Measurements from ENCODE around the gene ZNF662.
"Not testable (repeated sequence)": the region's sequence is repeated elsewhere in the genome, so short reads cannot be mapped to it uniquely, and the experiment has no call there.

The ZNF662 gene

GRCh38 chr3:42906070-42906847, at the start of gene ZNF662:
TSS of gene ZNF662 (plus strand) at chr3:42906142. CDS start at chr3:42908115, 1,973 bp downstream.
- DNase-seq (ENCODE audit: low read depth, low spot score) = peak; percentile 70

- no peak for DNase-seq (ENCODE audit: low read depth, low spot score)
Observed at GRCh38 chr3:42856544-42856943, 49.4 kb upstream of the ZNF662 start.

DNA sequence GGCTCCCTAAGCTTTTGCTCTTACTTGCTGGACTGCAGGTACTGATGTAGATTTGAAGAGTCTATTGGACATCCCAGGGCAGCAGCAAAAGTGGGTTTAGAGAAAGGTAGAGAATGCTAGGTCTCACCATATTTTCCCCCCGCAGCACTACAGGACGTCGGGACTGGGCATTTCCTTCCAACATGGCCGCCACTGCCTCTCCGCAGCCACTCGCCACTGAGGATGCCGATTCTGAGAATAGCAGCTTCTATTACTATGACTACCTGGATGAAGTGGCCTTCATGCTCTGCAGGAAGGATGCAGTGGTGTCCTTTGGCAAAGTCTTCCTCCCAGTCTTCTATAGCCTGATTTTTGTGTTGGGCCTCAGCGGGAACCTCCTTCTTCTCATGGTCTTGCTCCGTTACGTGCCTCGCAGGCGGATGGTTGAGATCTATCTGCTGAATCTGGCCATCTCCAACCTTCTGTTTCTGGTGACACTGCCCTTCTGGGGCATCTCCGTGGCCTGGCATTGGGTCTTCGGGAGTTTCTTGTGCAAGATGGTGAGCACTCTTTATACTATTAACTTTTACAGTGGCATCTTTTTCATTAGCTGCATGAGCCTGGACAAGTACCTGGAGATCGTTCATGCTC, 41.5 kb upstream of the ZNF662 start:
- DNase-seq (ENCODE audit: low read depth, low spot score) = no peak

DNA sequence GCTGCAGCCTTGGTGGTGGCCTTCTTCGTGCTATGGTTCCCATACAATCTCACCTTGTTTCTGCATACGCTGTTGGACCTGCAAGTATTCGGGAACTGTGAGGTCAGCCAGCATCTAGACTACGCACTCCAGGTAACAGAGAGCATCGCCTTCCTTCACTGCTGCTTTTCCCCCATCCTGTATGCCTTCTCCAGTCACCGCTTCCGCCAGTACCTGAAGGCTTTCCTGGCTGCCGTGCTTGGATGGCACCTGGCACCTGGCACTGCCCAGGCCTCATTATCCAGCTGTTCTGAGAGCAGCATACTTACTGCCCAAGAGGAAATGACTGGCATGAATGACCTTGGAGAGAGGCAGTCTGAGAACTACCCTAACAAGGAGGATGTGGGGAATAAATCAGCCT, 40.7 kb upstream of the ZNF662 start:
- DNase-seq (ENCODE audit: low read depth, low spot score) = no peak

DNA sequence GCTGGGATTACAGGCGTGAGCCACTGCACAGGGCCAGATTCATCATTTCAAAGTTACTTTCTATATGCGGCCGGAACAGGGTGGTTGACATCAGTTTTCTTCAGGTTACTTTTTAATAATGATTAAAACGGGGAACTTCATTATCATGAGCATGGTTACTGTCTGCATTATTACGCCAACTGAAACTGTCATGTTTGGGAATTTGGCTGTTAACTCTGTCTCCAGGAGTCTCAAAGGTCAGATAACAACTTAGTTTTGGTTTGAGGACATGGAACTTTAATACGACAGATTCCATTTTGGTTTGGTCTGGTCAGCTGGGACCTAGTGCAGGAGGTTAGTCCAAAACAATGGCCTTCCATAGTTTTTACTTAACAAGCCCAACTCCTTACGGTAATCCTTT, 38.8 kb upstream of the ZNF662 start:
- DNase-seq (ENCODE audit: low read depth, low spot score) = no peak

DNA sequence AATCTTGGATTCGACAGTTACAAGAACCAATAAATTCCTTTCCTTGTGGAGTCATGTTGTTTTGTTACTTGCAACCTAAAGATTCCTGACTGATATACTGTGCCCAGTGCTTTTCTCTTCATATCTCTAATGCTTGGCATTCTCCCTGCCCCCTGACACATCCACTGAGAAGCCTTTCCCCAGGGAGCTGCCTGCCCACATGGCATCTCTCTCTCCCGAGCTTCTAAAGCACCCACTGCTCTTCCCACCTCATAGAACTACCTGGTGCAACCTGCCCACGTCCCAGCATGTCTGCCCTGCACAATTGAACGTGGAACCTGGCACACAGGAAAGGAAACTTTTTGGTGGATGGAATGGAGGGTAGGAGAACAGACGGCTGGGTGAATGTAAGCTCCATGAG, 37.1 kb upstream of the ZNF662 start:
- no peak for DNase-seq (ENCODE audit: low read depth, low spot score)

DNA sequence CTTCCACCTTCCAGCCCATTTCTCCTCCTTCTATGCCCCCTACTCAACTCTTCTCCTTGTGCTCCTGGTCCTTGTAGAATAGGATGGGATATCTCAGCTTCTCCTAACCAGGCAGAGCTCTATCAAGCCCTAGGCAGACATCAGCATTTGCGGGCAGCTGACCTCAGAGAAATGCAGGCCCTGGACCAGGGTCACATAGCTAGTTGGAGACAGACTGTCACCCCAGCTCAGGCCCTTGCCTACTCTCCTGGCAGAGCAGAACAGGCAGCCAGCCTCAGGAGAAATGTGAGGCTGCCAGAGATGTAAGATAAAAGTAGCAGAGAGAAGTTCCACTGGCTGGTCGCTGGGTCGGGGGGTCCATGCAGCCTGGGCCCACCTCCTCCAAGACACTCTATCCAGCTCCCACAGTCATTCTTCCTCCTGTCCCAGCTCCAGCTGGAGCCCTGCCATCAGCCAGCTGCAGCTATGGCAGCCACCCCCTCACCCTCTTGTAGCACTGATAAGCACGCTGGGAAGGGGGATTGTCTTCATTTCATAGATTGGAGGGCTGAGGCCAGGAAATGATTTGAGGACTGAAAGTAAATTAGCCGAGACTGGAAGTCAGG, 34.2 kb upstream of the ZNF662 start:
- DNase-seq (ENCODE audit: low read depth, low spot score) = peak; percentile 28

- DNase-seq (ENCODE audit: low read depth, low spot score) = peak; percentile 9
Observed at GRCh38 chr3:42872718-42873117, 33.2 kb upstream of the ZNF662 start.

DNA sequence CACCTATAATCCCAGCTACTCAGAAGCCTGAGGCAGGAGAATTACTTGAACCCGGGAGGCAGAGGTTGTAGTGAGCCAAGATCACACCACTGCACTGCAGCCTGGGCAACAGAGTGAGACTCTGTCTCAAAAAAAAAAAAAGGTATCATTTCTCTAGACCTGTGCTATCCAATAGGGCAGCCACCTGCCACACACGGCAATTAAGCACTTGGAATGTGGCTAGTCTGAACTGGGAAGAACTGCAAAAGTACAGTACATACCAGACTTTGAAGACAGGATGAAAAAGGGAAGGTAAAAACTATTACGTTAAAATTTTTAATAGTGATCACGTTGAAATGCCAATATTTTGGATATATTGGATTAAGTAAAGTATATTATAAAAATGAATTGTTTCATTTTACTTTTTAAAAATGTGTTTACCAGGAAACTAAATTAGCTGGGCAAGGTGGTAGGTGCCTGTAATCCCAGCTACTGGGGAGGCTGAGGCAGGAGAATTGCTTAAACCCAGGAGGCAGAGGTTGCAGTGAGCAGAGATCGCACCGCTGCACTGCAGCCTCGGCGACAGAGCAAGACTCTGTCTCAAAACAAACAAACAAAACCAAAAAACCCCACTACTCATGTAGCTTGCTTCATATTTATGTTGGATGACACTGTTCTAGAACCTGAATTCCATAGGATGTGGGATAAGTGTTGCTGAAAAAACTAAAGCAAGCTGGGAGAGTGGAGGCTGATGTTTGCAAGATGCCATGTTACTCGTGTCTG, 32.5 kb upstream of the ZNF662 start:
- DNase-seq (ENCODE audit: low read depth, low spot score) = peak; percentile 13

GRCh38 chr3:42874749-42875148, 31.2 kb upstream of the ZNF662 start:
- DNase-seq (ENCODE audit: low read depth, low spot score) = no peak

- no peak for DNase-seq (ENCODE audit: low read depth, low spot score)
Observed at GRCh38 chr3:42875325-42876151, 30.4 kb upstream of the ZNF662 start, which contains the start of gene CYP8B1. TSS of gene CYP8B1 (minus strand) at chr3:42875879. CDS start at chr3:42875816, 63 bp downstream.

GRCh38 chr3:42876401-42876800, 29.5 kb upstream of the ZNF662 start:
- no peak for DNase-seq (ENCODE audit: low read depth, low spot score)

- no peak for DNase-seq (ENCODE audit: low read depth, low spot score)
Observed at GRCh38 chr3:42876940-42877720, 28.8 kb upstream of the ZNF662 start.

- no peak for DNase-seq (ENCODE audit: low read depth, low spot score)
Observed at GRCh38 chr3:42877881-42878280, 28.1 kb upstream of the ZNF662 start.

DNA sequence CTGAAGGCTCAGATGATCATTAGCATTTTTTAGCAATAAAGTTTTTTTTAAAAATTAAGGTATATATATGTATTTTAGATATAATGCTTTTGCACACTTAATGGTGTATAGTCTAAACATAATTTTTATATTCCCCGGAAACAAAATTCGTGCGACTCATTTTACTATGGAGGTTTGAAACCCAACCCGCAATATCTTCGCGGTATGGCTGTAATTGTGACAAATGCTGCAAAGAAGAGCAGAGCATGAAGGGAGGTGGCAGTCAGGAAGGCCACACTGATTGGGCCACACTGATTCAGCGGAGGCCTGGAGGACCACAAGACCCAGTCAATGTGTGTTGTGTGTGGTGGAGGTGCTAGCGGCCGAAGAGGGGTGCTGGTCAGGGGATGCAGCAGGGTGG, 25.8 kb upstream of the ZNF662 start:
- no peak for DNase-seq (ENCODE audit: low read depth, low spot score)

DNA sequence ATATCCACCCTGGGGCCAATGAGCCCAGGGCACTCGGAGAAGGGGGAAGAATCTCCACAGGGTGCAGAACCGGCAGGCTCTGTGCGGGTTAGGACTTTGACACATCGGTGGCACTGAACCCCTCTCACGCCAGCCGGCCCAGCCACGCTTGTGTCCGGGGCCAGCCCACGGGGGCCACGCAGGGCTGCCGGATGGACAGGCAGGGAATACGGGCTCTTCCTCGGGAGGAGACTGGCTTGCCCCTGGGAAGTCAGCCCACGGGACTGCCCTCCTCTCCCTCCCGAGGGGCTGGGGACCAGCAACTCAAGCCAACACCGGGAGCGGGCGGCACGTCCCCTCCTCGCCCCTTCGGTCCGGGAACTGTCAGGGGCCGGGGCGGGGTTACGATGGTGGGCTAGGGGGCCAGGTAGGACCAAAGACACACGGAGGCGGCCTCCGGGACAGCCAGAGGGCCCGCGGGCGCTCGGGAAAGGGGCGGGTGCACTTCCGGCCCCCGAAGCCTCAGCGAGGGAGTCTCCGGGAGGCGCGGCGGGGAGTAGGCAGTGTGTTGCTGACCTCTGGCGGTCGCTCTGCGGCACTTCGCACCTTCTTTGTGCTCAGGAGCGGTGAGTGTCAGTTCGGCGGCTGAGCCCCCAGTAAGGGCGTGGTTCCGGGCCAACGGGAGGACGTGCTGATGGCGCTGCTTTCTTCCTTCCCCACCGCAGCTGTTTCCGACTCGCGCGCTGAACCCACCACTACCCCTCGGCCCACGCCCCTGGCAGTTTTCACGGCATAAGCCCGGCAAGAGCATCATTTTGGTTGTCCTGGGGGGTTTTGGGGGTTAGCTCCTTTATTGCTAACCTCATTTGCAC, 25.1 kb upstream of the ZNF662 start:
- DNase-seq (ENCODE audit: low read depth, low spot score) = peak; percentile 93

DNA sequence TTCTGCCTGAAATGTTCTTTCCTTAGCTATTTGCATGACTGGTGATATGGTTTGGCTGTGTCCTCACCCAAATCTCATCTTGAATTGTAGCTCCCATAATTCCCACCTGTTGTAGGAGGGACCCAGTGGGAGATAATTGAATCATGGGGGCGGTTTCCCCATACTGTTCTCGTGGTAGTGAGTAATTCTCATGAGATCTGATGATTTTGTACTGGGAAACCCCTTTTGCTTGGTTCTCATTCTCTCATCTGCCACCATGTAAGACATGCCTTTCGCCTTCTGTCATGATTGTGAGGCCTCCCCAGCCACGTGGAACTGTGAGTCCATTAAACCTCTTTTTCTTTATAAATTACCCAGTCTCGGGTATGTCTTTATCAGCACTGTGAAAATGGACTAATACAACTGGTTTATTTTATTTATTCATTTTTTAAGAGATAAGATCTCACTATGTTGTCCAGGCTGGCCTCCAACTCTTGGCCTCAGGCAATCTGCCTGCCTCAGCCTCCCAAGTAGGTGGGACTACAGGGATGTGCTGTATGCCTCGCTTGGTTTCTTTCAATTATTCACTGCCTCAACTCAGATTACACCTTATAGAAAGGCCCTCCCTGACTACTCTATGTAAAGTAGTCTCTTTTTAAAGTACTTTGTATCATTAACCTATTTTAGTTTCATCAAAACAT, 22.6 kb upstream of the ZNF662 start:
- DNase-seq (ENCODE audit: low read depth, low spot score) = not testable (repeated sequence)

DNA sequence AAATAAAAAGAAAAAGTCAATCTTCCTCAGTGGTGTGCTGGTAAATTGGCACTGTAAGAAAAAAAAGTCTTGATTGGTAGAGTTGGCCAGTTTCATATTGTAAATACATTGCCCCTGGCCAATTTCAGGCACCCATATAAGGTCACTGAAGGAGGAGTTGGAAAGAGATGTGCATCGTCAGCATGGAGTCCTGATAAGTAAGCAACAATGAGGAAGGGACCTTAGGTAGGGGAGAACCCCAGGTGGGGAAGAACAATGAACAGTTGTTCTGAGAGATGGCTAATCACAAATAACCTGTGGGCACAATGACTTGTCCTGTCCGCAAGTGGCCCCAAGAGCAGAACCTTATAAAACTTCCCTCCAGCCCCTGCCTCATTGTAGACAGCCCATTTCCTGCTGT, 21.6 kb upstream of the ZNF662 start:
- no peak for DNase-seq (ENCODE audit: low read depth, low spot score)

GRCh38 chr3:42886294-42886822, 19.6 kb upstream of the ZNF662 start:
- DNase-seq (ENCODE audit: low read depth, low spot score) = no peak
